Subcutaneous adipose tissue (tissue), 4 donors: Measurements from ENCODE around the gene DSTN. TPM values are rescaled to one million over a fixed set of nuclear protein-coding genes. Genes with fewer than 3 reads are reported as not detected.

Source experiments
- total RNA-seq, 4 donors: library from RNA; depleted of rRNA; stranded (reverse); fragments of >200 nt; gene quantifications; one replicate each; pipeline ENCODE4 v1.1.0, GENCODE V29; 2016
- TF ChIP-seq, protein P1 (sequence below): fragments of 450-650 bp; IDR thresholded peaks from one replicate; pipeline ENCODE4 v1.5.1; 2016; ENCODE audit warnings: low read depth, mild to moderate bottlenecking, control low read depth, antibody characterized with exemption, moderate library complexity

DSTN gene
- total RNA-seq, 4 donors from 2014 or later: 177 to 276 (median 212) TPM

- TF ChIP-seq, protein P1, sequence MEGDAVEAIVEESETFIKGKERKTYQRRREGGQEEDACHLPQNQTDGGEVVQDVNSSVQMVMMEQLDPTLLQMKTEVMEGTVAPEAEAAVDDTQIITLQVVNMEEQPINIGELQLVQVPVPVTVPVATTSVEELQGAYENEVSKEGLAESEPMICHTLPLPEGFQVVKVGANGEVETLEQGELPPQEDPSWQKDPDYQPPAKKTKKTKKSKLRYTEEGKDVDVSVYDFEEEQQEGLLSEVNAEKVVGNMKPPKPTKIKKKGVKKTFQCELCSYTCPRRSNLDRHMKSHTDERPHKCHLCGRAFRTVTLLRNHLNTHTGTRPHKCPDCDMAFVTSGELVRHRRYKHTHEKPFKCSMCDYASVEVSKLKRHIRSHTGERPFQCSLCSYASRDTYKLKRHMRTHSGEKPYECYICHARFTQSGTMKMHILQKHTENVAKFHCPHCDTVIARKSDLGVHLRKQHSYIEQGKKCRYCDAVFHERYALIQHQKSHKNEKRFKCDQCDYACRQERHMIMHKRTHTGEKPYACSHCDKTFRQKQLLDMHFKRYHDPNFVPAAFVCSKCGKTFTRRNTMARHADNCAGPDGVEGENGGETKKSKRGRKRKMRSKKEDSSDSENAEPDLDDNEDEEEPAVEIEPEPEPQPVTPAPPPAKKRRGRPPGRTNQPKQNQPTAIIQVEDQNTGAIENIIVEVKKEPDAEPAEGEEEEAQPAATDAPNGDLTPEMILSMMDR: no peak
Measured at GRCh38 chr20:17605131-17605660, 35.3 kb downstream of the DSTN start.

GRCh38 chr20:17606001-17606400, 36.1 kb downstream of the DSTN start:
- TF ChIP-seq, protein P1: no peak

- TF ChIP-seq, protein P1: no peak
Measured at GRCh38 chr20:17608701-17609497, 39.0 kb downstream of the DSTN start.

DNA sequence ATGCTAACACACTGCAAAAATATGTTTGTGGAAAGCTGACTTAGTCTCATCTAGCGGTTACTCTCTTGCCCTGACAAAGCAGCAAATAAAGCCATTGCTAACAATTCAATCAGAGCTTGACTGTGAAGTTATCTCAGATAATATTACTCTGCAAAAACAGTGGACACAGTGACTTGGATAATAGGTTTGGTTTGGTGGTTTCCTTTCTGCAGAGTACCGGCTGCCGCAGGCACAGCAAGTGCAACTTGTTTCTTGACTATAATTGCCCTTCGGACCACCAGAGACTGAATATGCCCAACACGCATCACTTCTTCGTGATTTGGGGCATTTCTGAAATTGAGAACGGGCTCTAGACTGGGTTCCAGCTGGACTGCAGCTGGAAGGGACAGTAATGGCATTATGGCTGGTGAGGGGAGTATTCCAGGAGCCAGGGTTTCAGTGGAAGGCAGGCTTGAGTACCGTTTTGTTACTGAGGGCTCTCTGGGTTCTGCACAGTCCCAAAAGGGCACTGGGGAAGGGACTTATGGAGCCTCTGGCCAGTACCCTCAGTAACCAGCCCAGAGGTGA, 40.0 kb downstream of the DSTN start:
- TF ChIP-seq, protein P1: no peak

GRCh38 chr20:17610566-17611289, 40.9 kb downstream of the DSTN start:
- TF ChIP-seq, protein P1: no peak

DNA sequence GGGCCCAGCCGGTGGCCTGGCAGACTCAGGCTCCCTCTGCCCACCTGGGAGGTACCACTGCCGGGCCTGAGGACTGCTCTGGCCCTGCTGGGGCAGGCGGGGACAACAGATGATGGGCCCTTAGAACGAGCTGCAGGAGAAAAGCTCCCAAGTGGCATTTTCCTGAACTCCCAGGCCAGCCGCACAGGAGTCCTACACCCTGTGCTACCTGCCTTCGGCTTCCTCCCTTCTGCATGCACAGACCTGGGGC, 41.3 kb downstream of the DSTN start:
- TF ChIP-seq, protein P1: no peak
